Cardiac muscle cell (in vitro differentiated cells and primary cell): ENCODE measurements around the gene FSTL4. TPM values are rescaled to one million over a fixed set of nuclear protein-coding genes. Genes with fewer than 3 reads are reported as not detected.

Source experiments
- DNase-seq, 2 donors: peaks; one replicate each; pipeline versions ENCODE4 v3.0.0 to v3.0.0-alpha.2; 2010 to 2017; ENCODE audit warnings: low read depth in 1 of 2, low spot score in 1 of 2
- H3K27ac ChIP-seq: fragments of 200-600 bp; sonication (generic); 2 replicates; pipeline ENCODE4 v1.5.1; 2016
- H3K27me3 ChIP-seq: fragments of 200-600 bp; sonication (generic); 2 replicates; pipeline ENCODE4 v1.6.0; 2016; ENCODE audit warnings: control low read depth
- H3K36me3 ChIP-seq: fragments of 200-600 bp; sonication (generic); 2 replicates; pipeline ENCODE4 v1.5.1; 2016; ENCODE audit warnings: control low read depth
- H3K4me1 ChIP-seq: fragments of 200-600 bp; sonication (generic); 2 replicates; pipeline ENCODE4 v1.8.1; 2017; ENCODE audit warnings: low read depth, mild to moderate bottlenecking, mixed run types
- H3K4me3 ChIP-seq: fragments of 200-600 bp; sonication (generic); 2 replicates; pipeline ENCODE4 v1.5.1; 2016; ENCODE audit warnings: mild to moderate bottlenecking
- H3K9me3 ChIP-seq: fragments of 200-600 bp; sonication (generic); 2 replicates; pipeline ENCODE4 v1.5.1; 2017; ENCODE audit warnings: low read depth, mild to moderate bottlenecking, control low read depth
- polyA plus RNA-seq: library from polyadenylated mRNA; unstranded; fragments of >200 nt; fragmentation: Nextera tagmentation; extraction: Ambion mirVana; gene quantifications from 2 replicates; pipeline ENCODE4 v1.2.1, GENCODE V29; 2016
- total RNA-seq: library from RNA; depleted of rRNA; stranded (reverse); fragments of >200 nt; gene quantifications from 2 replicates; pipeline ENCODE4 v1.2.3, GENCODE V29; 2016
- TF ChIP-seq, protein P1 (sequence below): IDR thresholded peaks from 2 replicates; pipeline ENCODE4 v1.5.1; 2012; ENCODE audit warnings: low read depth, mild to moderate bottlenecking, low read length

The FSTL4 gene
- total and polyA plus RNA-seq, 2 experiments from 2014 or later, result 0.06 TPM; not detected in 1

DNA sequence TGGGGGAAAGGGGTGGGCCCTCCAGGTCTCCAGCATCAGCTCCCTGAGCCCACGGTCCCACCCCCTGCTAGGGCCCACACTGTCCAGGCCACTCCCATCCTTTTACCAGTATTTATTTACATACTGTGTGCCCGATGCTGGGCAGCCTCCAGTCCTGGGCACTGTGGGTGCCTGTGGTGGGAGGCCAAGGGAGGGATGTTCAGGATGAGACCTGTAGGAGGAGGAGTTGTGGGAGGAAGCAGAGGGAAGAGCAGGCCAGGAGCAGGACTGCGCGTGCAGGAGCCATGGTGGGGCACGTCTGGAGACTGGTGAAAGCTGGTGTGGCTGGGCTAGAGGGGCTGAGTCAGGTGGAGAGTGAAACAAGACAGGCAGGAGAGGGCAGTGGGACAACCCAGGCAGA lies 293.1 kb downstream of the FSTL4 start:
- no peaks in the 10 kb centered on the region for H3K36me3 ChIP-seq
- H3K27me3 ChIP-seq, result no peaks in the 10 kb centered on the region
- no peak for DNase-seq
- TF ChIP-seq, protein P1, sequence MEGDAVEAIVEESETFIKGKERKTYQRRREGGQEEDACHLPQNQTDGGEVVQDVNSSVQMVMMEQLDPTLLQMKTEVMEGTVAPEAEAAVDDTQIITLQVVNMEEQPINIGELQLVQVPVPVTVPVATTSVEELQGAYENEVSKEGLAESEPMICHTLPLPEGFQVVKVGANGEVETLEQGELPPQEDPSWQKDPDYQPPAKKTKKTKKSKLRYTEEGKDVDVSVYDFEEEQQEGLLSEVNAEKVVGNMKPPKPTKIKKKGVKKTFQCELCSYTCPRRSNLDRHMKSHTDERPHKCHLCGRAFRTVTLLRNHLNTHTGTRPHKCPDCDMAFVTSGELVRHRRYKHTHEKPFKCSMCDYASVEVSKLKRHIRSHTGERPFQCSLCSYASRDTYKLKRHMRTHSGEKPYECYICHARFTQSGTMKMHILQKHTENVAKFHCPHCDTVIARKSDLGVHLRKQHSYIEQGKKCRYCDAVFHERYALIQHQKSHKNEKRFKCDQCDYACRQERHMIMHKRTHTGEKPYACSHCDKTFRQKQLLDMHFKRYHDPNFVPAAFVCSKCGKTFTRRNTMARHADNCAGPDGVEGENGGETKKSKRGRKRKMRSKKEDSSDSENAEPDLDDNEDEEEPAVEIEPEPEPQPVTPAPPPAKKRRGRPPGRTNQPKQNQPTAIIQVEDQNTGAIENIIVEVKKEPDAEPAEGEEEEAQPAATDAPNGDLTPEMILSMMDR, result no peak
- no peak overlapping the region for H3K27ac ChIP-seq
- H3K4me3 ChIP-seq, result no peak overlapping the region
- no peaks in the 10 kb centered on the region for H3K9me3 ChIP-seq
- no peaks in the 10 kb centered on the region for H3K4me1 ChIP-seq

DNA sequence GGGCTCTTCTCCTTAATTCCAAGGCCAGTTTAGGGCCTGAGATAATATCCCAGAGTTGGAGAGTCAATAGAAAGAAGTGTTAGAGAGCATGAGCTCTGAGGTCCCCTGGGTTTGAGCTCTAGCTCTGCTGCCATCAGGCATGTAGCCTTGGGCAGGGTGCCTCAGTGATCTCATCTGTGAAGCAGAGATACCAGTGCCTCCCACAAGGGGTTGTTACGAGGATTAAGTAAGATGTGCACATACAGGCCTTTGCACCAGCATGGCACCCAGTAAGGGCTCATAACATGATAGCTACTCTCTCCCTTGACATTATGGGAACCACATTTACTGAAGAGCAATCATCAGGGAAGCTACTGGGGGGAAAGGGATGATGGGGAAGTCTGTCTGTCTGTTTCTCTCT lies 294.8 kb downstream of the FSTL4 start:
- TF ChIP-seq, protein P1, result no peak
- H3K4me3 ChIP-seq, result no peak overlapping the region
- DNase-seq, result no peak
- H3K4me1 ChIP-seq, result no peaks in the 10 kb centered on the region
- H3K27ac ChIP-seq, result no peak overlapping the region
- no peaks in the 10 kb centered on the region for H3K27me3 ChIP-seq
- H3K9me3 ChIP-seq, result no peaks in the 10 kb centered on the region
- H3K36me3 ChIP-seq, result no peaks in the 10 kb centered on the region

DNA sequence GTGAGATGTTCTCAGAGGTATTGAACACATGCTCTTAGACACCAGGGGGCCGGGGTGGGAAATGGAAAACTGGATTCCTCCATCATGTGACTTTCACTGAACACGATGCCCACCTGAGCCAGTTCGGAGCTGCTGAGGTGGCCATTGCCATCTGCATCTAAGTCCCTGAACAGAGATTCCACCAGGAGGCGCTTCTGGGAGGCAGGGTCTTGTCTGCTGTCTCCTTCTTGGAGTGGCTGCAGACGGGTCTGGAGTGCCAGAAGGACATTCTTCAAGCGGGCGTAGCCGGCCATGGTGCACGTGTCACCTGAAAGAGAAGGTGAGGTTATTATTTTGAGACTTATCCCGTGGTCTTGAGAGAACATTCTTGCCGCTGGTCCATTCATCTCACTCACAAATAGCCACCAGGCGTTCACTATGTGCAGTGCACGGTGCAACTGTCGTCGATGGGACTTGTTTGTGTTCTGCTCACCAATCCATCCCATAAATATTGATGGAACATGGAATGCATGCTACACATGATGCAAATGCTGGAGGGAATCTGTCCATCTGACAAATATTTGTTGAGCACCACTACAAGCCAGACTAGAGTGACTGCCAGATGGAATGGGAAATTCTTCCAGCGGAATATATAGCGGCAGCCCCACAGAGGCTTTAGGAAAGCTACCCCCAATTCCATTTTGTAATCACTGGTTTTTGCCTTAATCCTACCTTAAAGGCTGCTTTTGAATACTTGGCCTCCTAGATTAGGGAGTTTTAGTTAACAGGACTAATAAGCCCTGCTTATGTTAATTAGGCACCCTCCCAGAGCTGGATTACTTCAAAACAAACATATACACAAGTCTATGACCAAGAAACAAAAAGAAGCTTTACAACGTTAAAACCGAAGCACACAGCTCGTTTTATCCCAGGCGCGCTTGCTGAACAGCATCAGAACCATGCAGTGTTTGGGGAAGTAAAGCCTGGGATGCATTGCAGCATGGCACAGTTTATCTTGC lies 295.7 kb downstream of the FSTL4 start:
- no peak overlapping the region for H3K4me3 ChIP-seq
- H3K27me3 ChIP-seq, result no peaks in the 10 kb centered on the region
- H3K36me3 ChIP-seq, result no peaks in the 10 kb centered on the region
- no peak overlapping the region for H3K27ac ChIP-seq
- TF ChIP-seq, protein P1, result no peak
- no peaks in the 10 kb centered on the region for H3K9me3 ChIP-seq
- peak in 1 of 2 donors; percentile 30 for DNase-seq
- no peaks in the 10 kb centered on the region for H3K4me1 ChIP-seq

DNA sequence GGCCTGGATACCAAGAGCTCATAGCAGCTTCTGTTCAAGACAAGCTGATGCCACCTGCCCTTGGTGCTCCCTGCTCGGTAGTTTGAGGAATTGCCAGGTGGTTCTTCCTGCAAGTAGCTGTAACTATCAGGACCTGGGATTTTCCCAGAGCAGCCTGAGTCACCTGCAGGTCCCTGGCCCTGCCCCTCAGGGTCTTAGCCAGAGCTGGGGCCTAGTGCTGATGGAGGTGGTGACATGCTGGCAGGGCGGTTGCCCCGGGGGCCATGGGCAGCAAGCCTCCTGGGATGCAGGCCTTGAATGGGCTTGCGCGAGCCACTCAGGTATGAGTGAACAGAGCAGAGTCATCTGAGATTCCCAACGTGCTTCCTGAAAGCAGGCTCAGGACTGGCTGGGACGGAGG lies 298.3 kb downstream of the FSTL4 start:
- Histone ChIP-seq H3K4me3 (no peak overlapping the region), H3K4me1 (no peaks in the 10 kb centered on the region), H3K27ac (no peak overlapping the region), H3K27me3 (no peaks in the 10 kb centered on the region), H3K36me3 (no peaks in the 10 kb centered on the region), H3K9me3 (no peaks in the 10 kb centered on the region)
- no peak for DNase-seq
- TF ChIP-seq, protein P1, result no peak

DNA sequence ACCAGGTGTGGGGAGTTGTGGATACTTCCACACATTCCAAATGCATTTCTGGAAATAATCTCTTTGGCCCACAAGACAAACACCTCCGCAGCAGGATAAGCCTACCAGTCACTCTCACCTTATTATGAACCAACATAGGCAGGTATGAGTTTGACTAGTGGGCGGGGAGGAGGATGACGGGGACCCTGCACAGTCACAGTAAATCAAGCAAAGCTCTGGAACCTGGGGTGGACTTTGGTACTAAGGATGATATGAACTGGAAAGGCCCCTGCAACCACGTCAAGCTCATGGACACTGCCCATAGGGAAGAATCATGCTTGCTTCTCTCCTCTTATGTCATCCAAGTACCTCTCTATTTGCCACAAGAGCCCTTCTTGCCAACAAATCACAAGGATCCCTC lies 301.2 kb downstream of the FSTL4 start:
- no peak overlapping the region for H3K27ac ChIP-seq
- TF ChIP-seq, protein P1, result no peak
- no peaks in the 10 kb centered on the region for H3K4me1 ChIP-seq
- H3K36me3 ChIP-seq, result no peaks in the 10 kb centered on the region
- no peak for DNase-seq
- no peaks in the 10 kb centered on the region for H3K9me3 ChIP-seq
- H3K4me3 ChIP-seq, result no peak overlapping the region
- no peaks in the 10 kb centered on the region for H3K27me3 ChIP-seq
